GM23338 (cell line): ENCODE results near the gene DCAF7. TPM values are rescaled to one million over a fixed set of nuclear protein-coding genes. Genes with fewer than 3 reads are reported as not detected.

Experiments used
- ATAC-seq: fragments of 200-7000 bp; cut with Tn5 transposase; 3 replicates; pipeline ENCODE4 v1.9.1; 2020
- DNase-seq: peaks from one replicate; pipeline ENCODE4 v3.0.0-alpha.2; 2015; ENCODE audit warnings: low spot score
- H2AFZ ChIP-seq: fragments of 200-600 bp; sonication (generic); 2 replicates; pipeline ENCODE4 v1.8.0; 2016; ENCODE audit warnings: antibody characterized with exemption, mild to moderate bottlenecking, moderate library complexity
- H3F3A ChIP-seq: fragments of 200-600 bp; sonication (generic); replicated peaks from 2 replicates; pipeline ENCODE4 v1.8.0; 2017; ENCODE audit warnings: antibody characterized with exemption, mixed run types, low read depth
- H3K27ac ChIP-seq: fragments of 200-600 bp; sonication (generic); 2 replicates; pipeline ENCODE4 v1.6.1; 2016; ENCODE audit warnings: low read depth
- H3K27me3 ChIP-seq: fragments of 200-600 bp; sonication (generic); 2 replicates; pipeline ENCODE4 v1.8.0; 2016; ENCODE audit warnings: mild to moderate bottlenecking, mixed run types, moderate library complexity; ENCODE audit not compliant: insufficient read depth
- H3K36me3 ChIP-seq: fragments of 200-600 bp; sonication (generic); 2 replicates; pipeline ENCODE4 v1.8.0; 2016; ENCODE audit warnings: mild to moderate bottlenecking; ENCODE audit not compliant: insufficient read depth
- H3K4me1 ChIP-seq: fragments of 200-600 bp; sonication (generic); 2 replicates; pipeline ENCODE4 v1.8.0; 2016; ENCODE audit warnings: mild to moderate bottlenecking, moderate library complexity; ENCODE audit not compliant: insufficient read depth
- H3K4me2 ChIP-seq: fragments of 200-600 bp; sonication (generic); 2 replicates; pipeline ENCODE4 v1.7.1; 2017; ENCODE audit warnings: mixed run types
- H3K4me3 ChIP-seq: fragments of 200-600 bp; sonication (generic); 2 replicates; pipeline ENCODE4 v1.6.1; 2016; ENCODE audit warnings: mixed run types
- H3K79me2 ChIP-seq: fragments of 200-600 bp; sonication (generic); replicated peaks from 2 replicates; pipeline ENCODE4 v1.8.0; 2017; ENCODE audit warnings: mild to moderate bottlenecking; ENCODE audit not compliant: insufficient read depth
- H3K9me2 ChIP-seq: fragments of 200-600 bp; sonication (generic); 2 replicates; pipeline ENCODE4 v1.8.0; 2017; ENCODE audit not compliant: insufficient read depth
- H4K20me1 ChIP-seq: fragments of 200-600 bp; sonication (generic); replicated peaks from 2 replicates; pipeline ENCODE4 v1.8.0; 2017; ENCODE audit warnings: mild to moderate bottlenecking; ENCODE audit not compliant: insufficient read depth
- H3K27ac Mint-ChIP-seq: 2 replicates; pipeline ENCODE4 v1.8.0; 2020; ENCODE audit warnings: inconsistent platforms, mild to moderate bottlenecking, moderate library complexity, mixed read lengths
- H3K27me3 Mint-ChIP-seq: 3 replicates; pipeline ENCODE4 v1.8.0; 2022; ENCODE audit warnings: low read depth, mild to moderate bottlenecking, moderate library complexity, mixed read lengths, inconsistent platforms; ENCODE audit not compliant: insufficient read depth, poor library complexity
- H3K36me3 Mint-ChIP-seq: 3 replicates; pipeline ENCODE4 v1.8.0; 2021; ENCODE audit warnings: low read depth, mild to moderate bottlenecking, inconsistent platforms, moderate library complexity, mixed read lengths
- H3K4me1 Mint-ChIP-seq: 3 replicates; pipeline ENCODE4 v1.8.0; 2020; ENCODE audit warnings: mild to moderate bottlenecking, inconsistent platforms, mixed read lengths
- H3K4me3 Mint-ChIP-seq: 3 replicates; pipeline ENCODE4 v1.8.0; 2021; ENCODE audit warnings: moderate library complexity, mild to moderate bottlenecking, inconsistent platforms, mixed read lengths
- H3K9me3 Mint-ChIP-seq: 3 replicates; pipeline ENCODE4 v1.8.0; 2020; ENCODE audit warnings: moderate library complexity, mild to moderate bottlenecking, inconsistent platforms, mixed read lengths
- CREB1 ChIP-seq: fragments of 250-450 bp; sonication (Bioruptor Pico); IDR thresholded peaks from 2 replicates; pipeline ENCODE4 v1.5.0; 2020; ENCODE audit warnings: low read depth, mild to moderate bottlenecking, moderate library complexity
- EZH2 ChIP-seq: fragments of 200-600 bp; sonication (generic); IDR thresholded peaks from one replicate; pipeline ENCODE4 v1.8.0; 2017; ENCODE audit warnings: antibody characterized with exemption, mild to moderate bottlenecking, low read depth; ENCODE audit not compliant: unreplicated experiment
- EZH2phosphoT487 ChIP-seq: fragments of 200-600 bp; sonication (generic); IDR thresholded peaks from one replicate; pipeline ENCODE4 v1.8.1; 2018; ENCODE audit warnings: antibody characterized with exemption; ENCODE audit not compliant: unreplicated experiment
- NANOG ChIP-seq: IDR thresholded peaks from 2 replicates; pipeline ENCODE4 v1.6.1; 2016; ENCODE audit warnings: antibody characterized with exemption, borderline replicate concordance
- POLR2AphosphoS5 ChIP-seq: IDR thresholded peaks from 2 replicates; pipeline ENCODE4 v1.6.1; 2016; ENCODE audit warnings: antibody characterized with exemption, low read depth
- STAT1 ChIP-seq: IDR thresholded peaks from one replicate; pipeline ENCODE4 v1.6.1; 2016; ENCODE audit warnings: antibody characterized with exemption; ENCODE audit not compliant: unreplicated experiment
- ZNF331 ChIP-seq: fragments of 250-450 bp; sonication (Bioruptor Pico); IDR thresholded peaks from 2 replicates; pipeline ENCODE4 v1.5.0; 2020; ENCODE audit warnings: low read depth, mild to moderate bottlenecking, moderate library complexity
- polyA plus RNA-seq: library from polyadenylated mRNA; unstranded; fragments of >200 nt; fragmentation: Nextera tagmentation; extraction: Ambion mirVana; gene quantifications from 2 replicates; pipeline ENCODE4 v1.2.1, GENCODE V29; 2016
- total RNA-seq: library from RNA; depleted of rRNA; stranded (reverse); fragments of >200 nt; shearing (Covaris generic); gene quantifications from 2 replicates; pipeline ENCODE4 v1.2.3, GENCODE V29; 2014
- TF ChIP-seq, protein P1 (sequence below): IDR thresholded peaks from one replicate; pipeline ENCODE4 v1.6.1; 2018; ENCODE audit warnings: antibody characterized with exemption; ENCODE audit not compliant: unreplicated experiment
- TF ChIP-seq, protein P2 (sequence below), 2 experiments: fragments of 200-600 bp in 1 of 2; sonication (generic) in 1 of 2; conservative IDR thresholded peaks; 2 replicates each; pipeline versions ENCODE4 v1.5.1 to v1.6.1; 2016 to 2017; ENCODE audit warnings: antibody characterized with exemption in 2 of 2, low read depth in 2 of 2, mild to moderate bottlenecking in 2 of 2, moderate library complexity in 1 of 2
- TF ChIP-seq, protein P3 (sequence below): fragments of 250-450 bp; sonication (Bioruptor Pico); IDR thresholded peaks from 2 replicates; pipeline ENCODE4 v1.5.0; 2020; ENCODE audit warnings: mild to moderate bottlenecking, moderate library complexity

DCAF7 gene
- total and polyA plus RNA-seq, 2 experiments from 2014 or later: 31.3 to 60.1 TPM

DNA sequence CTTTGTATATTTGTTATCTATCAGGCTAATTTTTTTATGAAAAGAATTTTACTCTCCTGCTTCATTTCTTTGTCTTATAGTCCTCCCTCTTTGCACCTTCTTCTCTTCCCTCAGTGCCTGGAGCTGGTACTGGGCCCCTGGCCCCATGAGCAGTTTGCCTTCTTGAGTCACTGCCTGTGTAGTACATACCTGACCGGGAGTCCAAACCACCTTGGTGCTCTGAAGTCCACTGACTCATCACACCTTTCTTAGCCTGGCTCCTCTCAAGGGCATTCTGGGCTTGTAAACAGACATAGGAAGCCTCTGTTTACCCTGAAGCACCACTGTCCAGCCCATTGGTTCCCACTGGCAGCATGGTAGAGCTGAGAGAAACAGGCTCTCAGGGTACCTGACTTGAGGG lies 39.4 kb downstream of the DCAF7 start (continued):
- TF ChIP-seq, protein P1, sequence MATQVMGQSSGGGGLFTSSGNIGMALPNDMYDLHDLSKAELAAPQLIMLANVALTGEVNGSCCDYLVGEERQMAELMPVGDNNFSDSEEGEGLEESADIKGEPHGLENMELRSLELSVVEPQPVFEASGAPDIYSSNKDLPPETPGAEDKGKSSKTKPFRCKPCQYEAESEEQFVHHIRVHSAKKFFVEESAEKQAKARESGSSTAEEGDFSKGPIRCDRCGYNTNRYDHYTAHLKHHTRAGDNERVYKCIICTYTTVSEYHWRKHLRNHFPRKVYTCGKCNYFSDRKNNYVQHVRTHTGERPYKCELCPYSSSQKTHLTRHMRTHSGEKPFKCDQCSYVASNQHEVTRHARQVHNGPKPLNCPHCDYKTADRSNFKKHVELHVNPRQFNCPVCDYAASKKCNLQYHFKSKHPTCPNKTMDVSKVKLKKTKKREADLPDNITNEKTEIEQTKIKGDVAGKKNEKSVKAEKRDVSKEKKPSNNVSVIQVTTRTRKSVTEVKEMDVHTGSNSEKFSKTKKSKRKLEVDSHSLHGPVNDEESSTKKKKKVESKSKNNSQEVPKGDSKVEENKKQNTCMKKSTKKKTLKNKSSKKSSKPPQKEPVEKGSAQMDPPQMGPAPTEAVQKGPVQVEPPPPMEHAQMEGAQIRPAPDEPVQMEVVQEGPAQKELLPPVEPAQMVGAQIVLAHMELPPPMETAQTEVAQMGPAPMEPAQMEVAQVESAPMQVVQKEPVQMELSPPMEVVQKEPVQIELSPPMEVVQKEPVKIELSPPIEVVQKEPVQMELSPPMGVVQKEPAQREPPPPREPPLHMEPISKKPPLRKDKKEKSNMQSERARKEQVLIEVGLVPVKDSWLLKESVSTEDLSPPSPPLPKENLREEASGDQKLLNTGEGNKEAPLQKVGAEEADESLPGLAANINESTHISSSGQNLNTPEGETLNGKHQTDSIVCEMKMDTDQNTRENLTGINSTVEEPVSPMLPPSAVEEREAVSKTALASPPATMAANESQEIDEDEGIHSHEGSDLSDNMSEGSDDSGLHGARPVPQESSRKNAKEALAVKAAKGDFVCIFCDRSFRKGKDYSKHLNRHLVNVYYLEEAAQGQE: no peak
- no peak for TF ChIP-seq ZNF331 (CRISPR knock-in tag)
- TF ChIP-seq EZH2phosphoT487: no peak
- TF ChIP-seq NANOG: no peak
- TF ChIP-seq, protein P2, sequence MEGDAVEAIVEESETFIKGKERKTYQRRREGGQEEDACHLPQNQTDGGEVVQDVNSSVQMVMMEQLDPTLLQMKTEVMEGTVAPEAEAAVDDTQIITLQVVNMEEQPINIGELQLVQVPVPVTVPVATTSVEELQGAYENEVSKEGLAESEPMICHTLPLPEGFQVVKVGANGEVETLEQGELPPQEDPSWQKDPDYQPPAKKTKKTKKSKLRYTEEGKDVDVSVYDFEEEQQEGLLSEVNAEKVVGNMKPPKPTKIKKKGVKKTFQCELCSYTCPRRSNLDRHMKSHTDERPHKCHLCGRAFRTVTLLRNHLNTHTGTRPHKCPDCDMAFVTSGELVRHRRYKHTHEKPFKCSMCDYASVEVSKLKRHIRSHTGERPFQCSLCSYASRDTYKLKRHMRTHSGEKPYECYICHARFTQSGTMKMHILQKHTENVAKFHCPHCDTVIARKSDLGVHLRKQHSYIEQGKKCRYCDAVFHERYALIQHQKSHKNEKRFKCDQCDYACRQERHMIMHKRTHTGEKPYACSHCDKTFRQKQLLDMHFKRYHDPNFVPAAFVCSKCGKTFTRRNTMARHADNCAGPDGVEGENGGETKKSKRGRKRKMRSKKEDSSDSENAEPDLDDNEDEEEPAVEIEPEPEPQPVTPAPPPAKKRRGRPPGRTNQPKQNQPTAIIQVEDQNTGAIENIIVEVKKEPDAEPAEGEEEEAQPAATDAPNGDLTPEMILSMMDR (conservative IDR thresholded peaks at IDR 0.05; ENCODE audit: low read depth in 2 of 2): no peak

DNA sequence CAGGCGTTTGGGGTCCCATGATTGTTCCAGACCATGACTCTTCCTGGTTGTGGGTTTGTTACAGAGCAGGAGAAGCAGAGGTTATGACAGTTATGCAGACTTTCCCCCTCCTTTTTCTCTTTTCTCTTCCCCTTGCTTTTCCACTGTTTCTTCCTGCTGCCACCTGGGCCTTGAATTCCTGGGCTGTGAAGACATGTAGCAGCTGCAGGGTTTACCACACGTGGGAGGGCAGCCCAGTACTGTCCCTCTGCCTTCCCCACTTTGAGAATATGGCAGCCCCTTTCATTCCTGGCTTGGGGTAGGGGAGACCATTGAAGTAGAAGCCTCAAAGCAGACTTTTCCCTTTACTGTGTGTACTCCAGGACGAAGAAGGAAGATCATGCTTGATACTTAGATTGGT lies 42.5 kb downstream of the DCAF7 start:
- Histone ChIP-seq H3K36me3 (peaks cover 24% of the 10 kb centered on the region), H3K4me1 (no peaks in the 10 kb centered on the region), H3K4me2 (no peak overlapping the region), H3K4me3 (no peak overlapping the region), H4K20me1 (no peaks in the 10 kb centered on the region; the same call in 1 of the 2 replicates), H3K27ac (no peak overlapping the region), H3F3A (no peaks in the 10 kb centered on the region), H3K27me3 (no peaks in the 10 kb centered on the region), H3K9me2 (no peaks in the 10 kb centered on the region), H2AFZ (no peak overlapping the region), H3K79me2 (no peaks in the 10 kb centered on the region)
- Mint-ChIP-seq H3K4me1 (no peaks in the 10 kb centered on the region), H3K27ac (no peak overlapping the region), H3K36me3 (peaks cover 36% of the 10 kb centered on the region), H3K4me3 (no peak overlapping the region), H3K9me3 (no peaks in the 10 kb centered on the region), H3K27me3 (peaks cover 7% of the 10 kb centered on the region)
- DNase-seq (no peak), ATAC-seq (no peak)
- TF ChIP-seq CREB1 (CRISPR knock-in tag) (no peak), EZH2 (no peak), POLR2AphosphoS5 (no peak), STAT1 (no peak), EZH2phosphoT487 (no peak)
- TF ChIP-seq, protein P1: no peak
- TF ChIP-seq, protein P3, sequence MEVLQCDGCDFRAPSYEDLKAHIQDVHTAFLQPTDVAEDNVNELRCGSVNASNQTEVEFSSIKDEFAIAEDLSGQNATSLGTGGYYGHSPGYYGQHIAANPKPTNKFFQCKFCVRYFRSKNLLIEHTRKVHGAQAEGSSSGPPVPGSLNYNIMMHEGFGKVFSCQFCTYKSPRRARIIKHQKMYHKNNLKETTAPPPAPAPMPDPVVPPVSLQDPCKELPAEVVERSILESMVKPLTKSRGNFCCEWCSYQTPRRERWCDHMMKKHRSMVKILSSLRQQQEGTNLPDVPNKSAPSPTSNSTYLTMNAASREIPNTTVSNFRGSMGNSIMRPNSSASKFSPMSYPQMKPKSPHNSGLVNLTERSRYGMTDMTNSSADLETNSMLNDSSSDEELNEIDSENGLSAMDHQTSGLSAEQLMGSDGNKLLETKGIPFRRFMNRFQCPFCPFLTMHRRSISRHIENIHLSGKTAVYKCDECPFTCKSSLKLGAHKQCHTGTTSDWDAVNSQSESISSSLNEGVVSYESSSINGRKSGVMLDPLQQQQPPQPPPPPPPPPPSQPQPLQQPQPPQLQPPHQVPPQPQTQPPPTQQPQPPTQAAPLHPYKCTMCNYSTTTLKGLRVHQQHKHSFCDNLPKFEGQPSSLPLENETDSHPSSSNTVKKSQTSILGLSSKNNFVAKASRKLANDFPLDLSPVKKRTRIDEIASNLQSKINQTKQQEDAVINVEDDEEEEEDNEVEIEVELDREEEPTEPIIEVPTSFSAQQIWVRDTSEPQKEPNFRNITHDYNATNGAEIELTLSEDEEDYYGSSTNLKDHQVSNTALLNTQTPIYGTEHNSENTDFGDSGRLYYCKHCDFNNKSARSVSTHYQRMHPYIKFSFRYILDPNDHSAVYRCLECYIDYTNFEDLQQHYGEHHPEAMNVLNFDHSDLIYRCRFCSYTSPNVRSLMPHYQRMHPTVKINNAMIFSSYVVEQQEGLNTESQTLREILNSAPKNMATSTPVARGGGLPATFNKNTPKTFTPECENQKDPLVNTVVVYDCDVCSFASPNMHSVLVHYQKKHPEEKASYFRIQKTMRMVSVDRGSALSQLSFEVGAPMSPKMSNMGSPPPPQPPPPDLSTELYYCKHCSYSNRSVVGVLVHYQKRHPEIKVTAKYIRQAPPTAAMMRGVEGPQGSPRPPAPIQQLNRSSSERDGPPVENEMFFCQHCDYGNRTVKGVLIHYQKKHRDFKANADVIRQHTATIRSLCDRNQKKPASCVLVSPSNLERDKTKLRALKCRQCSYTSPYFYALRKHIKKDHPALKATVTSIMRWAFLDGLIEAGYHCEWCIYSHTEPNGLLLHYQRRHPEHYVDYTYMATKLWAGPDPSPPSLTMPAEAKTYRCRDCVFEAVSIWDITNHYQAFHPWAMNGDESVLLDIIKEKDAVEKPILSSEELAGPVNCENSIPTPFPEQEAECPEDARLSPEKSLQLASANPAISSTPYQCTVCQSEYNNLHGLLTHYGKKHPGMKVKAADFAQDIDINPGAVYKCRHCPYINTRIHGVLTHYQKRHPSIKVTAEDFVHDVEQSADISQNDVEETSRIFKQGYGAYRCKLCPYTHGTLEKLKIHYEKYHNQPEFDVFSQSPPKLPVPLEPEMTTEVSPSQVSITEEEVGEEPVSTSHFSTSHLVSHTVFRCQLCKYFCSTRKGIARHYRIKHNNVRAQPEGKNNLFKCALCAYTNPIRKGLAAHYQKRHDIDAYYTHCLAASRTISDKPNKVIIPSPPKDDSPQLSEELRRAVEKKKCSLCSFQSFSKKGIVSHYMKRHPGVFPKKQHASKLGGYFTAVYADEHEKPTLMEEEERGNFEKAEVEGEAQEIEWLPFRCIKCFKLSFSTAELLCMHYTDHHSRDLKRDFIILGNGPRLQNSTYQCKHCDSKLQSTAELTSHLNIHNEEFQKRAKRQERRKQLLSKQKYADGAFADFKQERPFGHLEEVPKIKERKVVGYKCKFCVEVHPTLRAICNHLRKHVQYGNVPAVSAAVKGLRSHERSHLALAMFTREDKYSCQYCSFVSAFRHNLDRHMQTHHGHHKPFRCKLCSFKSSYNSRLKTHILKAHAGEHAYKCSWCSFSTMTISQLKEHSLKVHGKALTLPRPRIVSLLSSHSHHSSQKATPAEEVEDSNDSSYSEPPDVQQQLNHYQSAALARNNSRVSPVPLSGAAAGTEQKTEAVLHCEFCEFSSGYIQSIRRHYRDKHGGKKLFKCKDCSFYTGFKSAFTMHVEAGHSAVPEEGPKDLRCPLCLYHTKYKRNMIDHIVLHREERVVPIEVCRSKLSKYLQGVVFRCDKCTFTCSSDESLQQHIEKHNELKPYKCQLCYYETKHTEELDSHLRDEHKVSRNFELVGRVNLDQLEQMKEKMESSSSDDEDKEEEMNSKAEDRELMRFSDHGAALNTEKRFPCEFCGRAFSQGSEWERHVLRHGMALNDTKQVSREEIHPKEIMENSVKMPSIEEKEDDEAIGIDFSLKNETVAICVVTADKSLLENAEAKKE (CRISPR knock-in tag): no peak
